GM19438 (cell line): Measurements from ENCODE around the gene PTPRK.
"Not testable (repeated sequence)": the region's sequence is repeated elsewhere in the genome, so short reads cannot be mapped to it uniquely, and the experiment has no call there.

ENCODE experiments used
- ATAC-seq: cut with Tn5 transposase; IDR thresholded peaks from one replicate; pipeline ENCODE4 v1.9.1; 2021; ENCODE audit warnings: low read depth; ENCODE audit not compliant: unreplicated experiment

PTPRK gene

GRCh38 chr6:127950566-127951145, 569.7 kb downstream of the PTPRK start:
- peak; percentile 39 for ATAC-seq

DNA sequence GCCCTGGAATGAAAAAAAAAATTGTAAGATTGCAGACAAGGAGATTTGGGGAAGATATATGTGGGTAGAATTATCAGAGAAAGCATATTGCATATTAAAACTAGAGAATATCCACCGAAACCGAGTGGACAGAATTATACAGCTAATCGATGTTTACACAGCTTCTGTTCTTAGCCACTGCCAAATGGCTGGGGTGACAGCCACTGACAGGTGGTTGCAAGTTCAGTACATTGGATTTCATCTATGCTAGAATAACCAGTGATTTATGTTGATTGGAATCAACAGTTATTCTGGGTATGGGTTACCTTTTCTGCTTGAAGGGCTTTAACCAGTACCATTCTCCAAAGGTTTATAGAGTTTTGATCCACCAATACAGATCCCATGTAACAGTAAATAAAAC, 571.1 kb downstream of the PTPRK start:
- ATAC-seq: no peak

DNA sequence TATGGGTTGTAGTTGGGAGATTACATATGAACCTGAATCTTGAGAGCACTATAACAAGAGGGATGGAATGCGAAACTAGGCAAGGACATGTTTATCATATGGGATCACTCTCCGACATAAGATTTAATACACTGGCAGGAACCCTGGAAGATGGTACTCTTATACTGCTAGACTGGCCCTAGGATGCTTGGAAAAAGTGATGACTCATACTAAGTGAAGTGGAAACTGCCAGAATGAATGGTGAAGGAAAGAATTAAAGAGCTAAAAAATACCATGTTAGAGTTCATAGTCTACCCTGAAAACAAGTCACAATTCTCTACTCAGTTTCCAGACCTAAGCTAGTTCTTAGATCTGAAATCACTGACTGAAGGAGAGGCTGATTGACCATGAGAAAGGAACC, 574.0 kb downstream of the PTPRK start:
- ATAC-seq: no peak

DNA sequence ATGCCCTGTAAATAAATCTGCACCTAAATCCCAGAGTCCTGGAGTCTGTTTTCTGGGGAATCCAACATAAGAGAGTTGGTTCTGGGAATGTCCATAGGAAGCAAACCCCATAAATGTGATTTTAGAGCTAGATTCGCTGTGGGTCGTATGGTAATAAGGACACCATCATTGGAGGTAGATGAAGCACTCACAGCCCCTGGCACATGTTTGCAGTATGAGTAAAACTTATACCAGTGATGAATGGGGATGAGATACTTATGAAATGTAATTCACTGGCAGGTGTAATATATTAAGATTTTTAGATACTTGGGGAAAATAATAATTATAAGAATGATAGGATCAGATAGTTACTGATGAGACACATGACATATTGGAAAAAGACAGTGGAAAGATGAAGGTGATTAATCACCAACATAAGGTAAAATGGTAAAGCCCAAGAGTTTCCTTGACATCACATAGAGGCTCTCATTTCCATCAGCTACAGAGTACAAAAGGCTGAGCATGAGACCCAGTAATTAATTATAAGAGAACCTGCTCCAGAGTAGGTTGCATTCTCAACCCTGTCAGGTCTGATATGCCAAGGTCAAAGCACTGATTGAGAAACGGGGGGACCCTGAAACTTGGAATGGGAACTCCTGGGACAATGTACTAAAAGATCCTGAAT, 574.8 kb downstream of the PTPRK start:
- no peak for ATAC-seq

GRCh38 chr6:127941228-127941627, 579.2 kb downstream of the PTPRK start:
- ATAC-seq: no peak

DNA sequence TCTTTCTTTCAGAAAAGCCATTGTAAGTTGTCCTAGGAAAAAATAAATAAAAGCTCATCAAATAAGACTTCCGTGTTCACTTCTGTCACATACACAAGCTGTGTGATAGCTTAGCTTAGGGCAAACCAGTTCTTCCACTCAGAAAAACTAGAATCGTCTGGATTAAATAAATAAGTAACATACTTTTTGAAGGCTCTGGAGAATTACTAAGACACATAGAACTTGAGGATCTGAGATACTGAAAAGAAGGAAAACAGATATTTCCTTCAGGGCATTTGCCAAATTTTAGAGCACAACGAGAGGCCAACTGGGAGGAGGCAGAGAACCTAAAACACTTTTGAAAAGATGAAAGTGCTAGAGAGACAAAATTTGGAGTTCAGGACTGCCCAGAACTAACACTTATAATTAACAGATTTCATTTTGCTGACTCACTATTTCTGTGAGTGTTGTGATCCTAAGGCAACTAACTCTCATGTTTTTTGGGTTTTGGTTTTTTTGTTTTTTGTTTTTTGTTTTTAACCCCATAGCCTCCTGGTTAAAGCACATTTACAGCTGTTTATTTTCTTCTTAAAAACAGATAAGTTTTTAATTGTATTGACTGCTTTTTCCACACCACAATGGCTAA, 580.8 kb downstream of the PTPRK start:
- no peak for ATAC-seq

DNA sequence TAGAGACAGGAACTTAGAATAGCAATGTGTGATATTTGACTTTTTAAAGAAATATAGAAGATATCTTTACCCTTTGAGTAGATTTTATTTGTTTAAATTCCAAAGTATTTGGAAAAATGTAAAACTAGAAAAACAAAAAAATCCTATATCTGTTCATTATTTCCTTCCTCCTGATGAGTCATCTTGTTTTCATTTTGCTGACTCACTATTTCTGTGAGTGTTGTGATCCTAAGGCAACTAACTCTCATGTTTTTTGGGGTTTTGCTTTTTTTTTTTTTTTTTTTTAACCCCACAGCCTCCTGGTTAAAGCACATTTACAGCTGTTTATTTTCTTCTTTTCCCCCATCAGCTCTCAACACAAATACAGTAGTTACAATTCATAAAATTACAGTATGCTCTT, 581.7 kb downstream of the PTPRK start:
- no peak for ATAC-seq

DNA sequence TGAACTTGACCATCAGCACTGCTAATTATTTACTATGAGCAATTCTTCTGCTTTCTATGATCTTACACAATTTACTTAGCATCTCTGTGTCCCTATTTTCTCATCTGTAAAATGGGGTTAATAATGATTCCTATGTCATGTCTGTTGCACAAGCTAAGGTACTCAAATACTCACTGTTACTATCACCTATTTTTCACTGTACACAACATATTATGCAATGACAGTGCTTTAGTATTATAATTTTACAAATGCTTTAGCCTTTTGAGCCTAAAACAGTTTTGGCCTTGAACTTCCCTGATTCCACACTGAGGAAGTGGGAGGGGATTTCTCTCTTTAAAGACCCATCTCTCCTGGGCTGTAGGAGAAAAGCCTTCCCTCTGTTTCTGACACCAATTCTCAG, 582.7 kb downstream of the PTPRK start:
- no peak for ATAC-seq

GRCh38 chr6:127937102-127937501, 583.3 kb downstream of the PTPRK start:
- no peak for ATAC-seq

DNA sequence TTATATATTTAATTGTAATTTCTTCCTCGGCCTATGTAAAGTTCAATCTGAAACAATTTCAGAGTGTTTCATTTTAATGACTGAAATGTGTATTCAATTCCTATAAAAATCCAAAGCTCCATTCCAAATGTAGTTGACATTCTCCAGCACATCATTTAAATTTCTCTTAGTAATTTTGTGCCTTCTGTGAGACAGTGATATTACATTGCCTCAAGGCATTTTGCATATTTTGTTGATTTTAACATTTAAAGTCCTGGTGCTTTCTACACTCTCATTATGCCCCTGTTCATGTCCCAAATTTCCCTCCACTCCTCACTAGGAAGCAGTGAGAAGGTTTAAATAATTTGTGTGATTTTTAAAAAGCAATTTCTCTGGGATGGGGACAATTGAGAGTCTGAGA, 585.4 kb downstream of the PTPRK start:
- ATAC-seq: no peak

GRCh38 chr6:127933852-127934840, 586.3 kb downstream of the PTPRK start:
- no peak for ATAC-seq

GRCh38 chr6:127933137-127933536, 587.3 kb downstream of the PTPRK start:
- ATAC-seq: no peak

DNA sequence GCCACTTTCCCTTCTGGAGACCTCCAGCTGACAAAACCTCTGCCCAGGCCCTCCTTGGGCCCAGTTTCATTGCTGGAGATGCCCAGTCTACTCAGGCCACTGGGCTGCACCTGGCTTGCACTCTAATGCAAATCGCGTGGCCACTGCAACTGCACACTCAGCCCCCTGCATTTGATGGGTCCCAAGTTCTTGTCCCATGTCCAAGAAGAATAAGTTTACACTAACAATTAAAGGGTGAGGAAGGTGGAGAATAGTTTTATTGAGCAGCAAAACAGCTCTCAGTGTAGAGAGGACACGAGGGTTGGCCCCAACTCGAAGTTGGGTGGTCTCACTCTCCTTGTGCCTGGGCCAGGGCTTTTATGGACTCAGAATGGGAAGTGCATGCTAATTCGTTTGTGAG, 587.7 kb downstream of the PTPRK start:
- no peak for ATAC-seq

GRCh38 chr6:127926441-127926840, 594.0 kb downstream of the PTPRK start:
- ATAC-seq: not testable (repeated sequence)

DNA sequence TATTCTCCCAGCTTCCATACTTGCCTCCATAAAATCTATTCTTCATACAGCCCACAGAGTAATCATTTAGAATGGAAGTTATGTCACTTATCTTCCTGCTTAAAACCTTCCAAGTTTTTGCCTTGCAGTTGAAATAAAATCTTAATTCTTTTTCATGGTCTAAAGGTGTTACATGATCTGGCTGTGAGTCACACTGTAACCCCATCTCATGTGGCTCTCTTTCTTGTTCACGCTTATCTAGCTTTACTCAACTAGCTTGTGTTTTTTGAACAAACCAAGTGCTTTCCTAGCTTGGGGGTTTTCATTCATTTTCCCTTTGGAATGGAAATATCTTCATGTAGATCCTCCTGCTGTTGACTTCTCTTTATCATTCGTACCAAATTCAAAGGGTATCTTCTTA, 596.0 kb downstream of the PTPRK start:
- no peak for ATAC-seq

GRCh38 chr6:127924031-127924430, 596.4 kb downstream of the PTPRK start:
- ATAC-seq: no peak

DNA sequence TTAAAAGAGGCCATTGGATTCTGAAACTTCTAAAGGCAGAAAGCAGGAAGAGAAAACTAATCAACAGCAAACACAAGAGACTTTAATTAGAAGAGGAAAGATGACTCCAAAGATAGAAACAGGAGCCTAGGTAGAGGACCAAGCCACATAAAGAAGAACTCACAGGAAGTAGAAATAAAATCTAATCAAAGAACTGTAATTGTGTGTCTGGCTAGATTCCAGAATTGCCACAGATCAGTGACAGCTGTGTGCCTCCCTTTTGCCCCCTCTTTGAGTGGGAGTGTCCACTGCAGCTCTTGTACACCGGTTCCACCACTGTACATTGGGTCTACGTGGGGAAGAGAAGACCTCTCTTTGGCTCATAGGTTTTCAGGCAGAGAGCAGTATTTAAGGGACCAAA, 597.3 kb downstream of the PTPRK start:
- ATAC-seq: no peak

- no peak for ATAC-seq
Measured at GRCh38 chr6:127921982-127922381, 598.4 kb downstream of the PTPRK start.

- no peak for ATAC-seq
Measured at GRCh38 chr6:127920804-127921203, 599.6 kb downstream of the PTPRK start.
